Loucy (cell line): ENCODE results near the gene ADM.

Experiments used
- CTCF ChIP-seq: fragments of 200-600 bp; sonication (generic); conservative IDR thresholded peaks from 2 replicates; pipeline ENCODE4 v1.5.1; 2014; ENCODE audit warnings: mild to moderate bottlenecking, antibody characterized with exemption, low read length
- EZH2phosphoT487 ChIP-seq: fragments of 200-600 bp; IDR thresholded peaks from 2 replicates; pipeline ENCODE4 v1.6.1; 2018; ENCODE audit warnings: antibody characterized with exemption, mild to moderate bottlenecking, moderate library complexity, borderline replicate concordance

GRCh38 chr11:10349806-10350205, 44.9 kb downstream of the ADM start:
- TF ChIP-seq CTCF = no peak
- TF ChIP-seq EZH2phosphoT487 = no peak
